ENCODE results near the gene CCDC201.

GRCh38 chr7:45920502-45921380, 47.9 kb upstream of the CCDC201 start, which contains the start of gene IGFBP3:
- TF ChIP-seq, protein P1, sequence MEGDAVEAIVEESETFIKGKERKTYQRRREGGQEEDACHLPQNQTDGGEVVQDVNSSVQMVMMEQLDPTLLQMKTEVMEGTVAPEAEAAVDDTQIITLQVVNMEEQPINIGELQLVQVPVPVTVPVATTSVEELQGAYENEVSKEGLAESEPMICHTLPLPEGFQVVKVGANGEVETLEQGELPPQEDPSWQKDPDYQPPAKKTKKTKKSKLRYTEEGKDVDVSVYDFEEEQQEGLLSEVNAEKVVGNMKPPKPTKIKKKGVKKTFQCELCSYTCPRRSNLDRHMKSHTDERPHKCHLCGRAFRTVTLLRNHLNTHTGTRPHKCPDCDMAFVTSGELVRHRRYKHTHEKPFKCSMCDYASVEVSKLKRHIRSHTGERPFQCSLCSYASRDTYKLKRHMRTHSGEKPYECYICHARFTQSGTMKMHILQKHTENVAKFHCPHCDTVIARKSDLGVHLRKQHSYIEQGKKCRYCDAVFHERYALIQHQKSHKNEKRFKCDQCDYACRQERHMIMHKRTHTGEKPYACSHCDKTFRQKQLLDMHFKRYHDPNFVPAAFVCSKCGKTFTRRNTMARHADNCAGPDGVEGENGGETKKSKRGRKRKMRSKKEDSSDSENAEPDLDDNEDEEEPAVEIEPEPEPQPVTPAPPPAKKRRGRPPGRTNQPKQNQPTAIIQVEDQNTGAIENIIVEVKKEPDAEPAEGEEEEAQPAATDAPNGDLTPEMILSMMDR (IDR thresholded peaks at IDR 0.05; ENCODE audit: low read depth, low read length): no peak
- TF ChIP-seq POLR2A (IDR thresholded peaks at IDR 0.05; ENCODE audit: extremely low read depth, insufficient read length) (no peak), MYC (IDR thresholded peaks at IDR 0.05; ENCODE audit: low read depth, low read length) (no peak)
- TF ChIP-seq, protein P2, sequence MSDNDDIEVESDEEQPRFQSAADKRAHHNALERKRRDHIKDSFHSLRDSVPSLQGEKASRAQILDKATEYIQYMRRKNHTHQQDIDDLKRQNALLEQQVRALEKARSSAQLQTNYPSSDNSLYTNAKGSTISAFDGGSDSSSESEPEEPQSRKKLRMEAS (IDR thresholded peaks at IDR 0.05; ENCODE audit: low read depth, low read length): no peak
